Smooth muscle cell of the coronary artery (primary cell): ENCODE data around the gene OR5I1. TPM values are rescaled to one million over a fixed set of nuclear protein-coding genes. Genes with fewer than 3 reads are reported as not detected.

Source experiments
- total RNA-seq: library from RNA; depleted of rRNA; stranded (reverse); fragments of >200 nt; gene quantifications from 2 replicates; pipeline ENCODE4 v1.2.3, GENCODE V29; 2014; ENCODE audit warnings: low replicate concordance

OR5I1 gene
- not detected in 2 replicates for total RNA-seq

DNA sequence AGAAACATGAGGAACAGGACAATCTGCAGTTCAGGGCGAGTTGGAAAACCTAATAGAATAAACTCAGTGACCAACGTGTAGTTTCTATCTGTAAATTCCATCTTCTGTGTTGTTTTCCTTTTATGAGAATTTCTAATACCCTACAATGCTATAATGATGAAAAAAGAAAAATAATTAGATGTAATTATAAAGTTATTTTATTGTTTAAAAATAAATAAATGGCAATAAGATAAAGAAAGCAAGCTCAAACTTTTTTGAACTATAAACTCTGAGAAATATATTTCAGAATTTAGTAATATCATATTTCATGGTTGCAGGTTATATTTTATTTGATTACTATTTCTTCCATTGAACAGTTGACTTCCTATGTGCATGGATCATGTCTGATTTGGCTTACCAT, at the start of gene OR5I1:
OR5I1 (minus strand) TSS at position 101 of the 400 bp plus-strand sequence; CDS start at position 101, 0 bp downstream.

DNA sequence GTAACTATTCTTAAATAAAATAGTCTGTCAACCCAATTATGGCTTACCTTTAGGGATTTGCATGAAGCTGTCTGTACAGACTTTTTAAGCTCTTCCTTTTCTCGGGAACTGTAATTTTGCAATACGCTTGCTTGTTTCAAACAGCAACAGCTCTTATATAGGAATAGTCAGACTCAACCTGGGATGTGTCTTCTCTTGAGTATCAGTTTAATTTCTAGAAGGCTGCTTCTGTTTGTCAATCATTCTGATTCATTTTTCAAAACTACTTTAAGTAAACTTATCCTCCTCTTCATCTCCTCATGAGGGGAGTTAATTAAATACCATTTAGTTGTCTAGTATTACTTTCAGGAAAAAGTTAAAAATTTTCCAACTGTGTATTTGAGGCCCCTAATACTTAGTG, 33.6 kb upstream of the OR5I1 start, which contains the start of gene OR10AG1:
OR10AG1 (minus strand) TSS at position 101 of the 400 bp plus-strand sequence; CDS start at position 63, 38 bp downstream.

DNA sequence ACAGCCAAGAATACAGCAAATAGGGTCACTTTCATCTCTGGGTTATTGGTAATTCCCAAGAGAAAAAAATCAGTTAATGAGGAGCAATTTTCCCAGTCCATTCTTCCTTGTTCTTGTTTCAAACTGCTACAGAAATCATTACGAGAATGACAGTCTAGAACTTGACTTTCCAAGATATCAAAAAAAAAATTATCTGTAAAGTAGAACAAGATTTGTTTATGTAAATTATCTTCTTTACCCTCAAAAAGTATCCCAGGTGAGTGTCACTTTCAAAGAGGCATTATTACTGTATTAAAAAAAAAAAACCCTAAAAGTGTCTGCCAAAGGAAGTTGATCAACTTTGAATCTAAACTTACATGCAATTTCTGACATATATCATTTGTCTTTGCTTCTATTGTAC, 21.7 kb downstream of the OR5I1 start, which contains the start of gene OR5W2:
OR5W2 (minus strand) TSS at position 101 of the 400 bp plus-strand sequence; CDS start at position 101, 0 bp downstream.

Other genes starting within 250 kb of the OR5I1 start
- not detected in 2 replicates for gene OR5D13, start 163.0 kb downstream of the OR5I1 start, total RNA-seq
- gene OR5D14, start 140.8 kb downstream of the OR5I1 start, total RNA-seq, result not detected in 2 replicates
- not detected in 2 replicates for gene OR5L1, start 125.0 kb downstream of the OR5I1 start, total RNA-seq
- gene OR5D18, start 116.8 kb downstream of the OR5I1 start, total RNA-seq, result not detected in 2 replicates
- gene OR5L2, start 109.2 kb downstream of the OR5I1 start, total RNA-seq, result not detected in 2 replicates
- not detected in 2 replicates for gene OR5D16, start 97.6 kb downstream of the OR5I1 start, total RNA-seq
- not detected in 2 replicates for gene TRIM51, start 53.1 kb downstream of the OR5I1 start, total RNA-seq
- gene OR5W2, start 21.8 kb downstream of the OR5I1 start, total RNA-seq, result not detected in 2 replicates
- not detected in 2 replicates for gene OR10AG1, start 33.5 kb upstream of the OR5I1 start, total RNA-seq
- not detected in 2 replicates for gene OR5F1, start 58.2 kb upstream of the OR5I1 start, total RNA-seq
- not detected in 2 replicates for gene OR5AS1, start 91.3 kb upstream of the OR5I1 start, total RNA-seq
- not detected in 2 replicates for gene OR8I2, start 156.9 kb upstream of the OR5I1 start, total RNA-seq
- gene OR8H2, start 167.3 kb upstream of the OR5I1 start, total RNA-seq, result not detected in 2 replicates
- gene OR8H3, start 186.0 kb upstream of the OR5I1 start, total RNA-seq, result not detected in 2 replicates
- not detected in 2 replicates for gene OR8J3, start 203.8 kb upstream of the OR5I1 start, total RNA-seq
- gene OR8K5, start 223.9 kb upstream of the OR5I1 start, total RNA-seq, result not detected in 2 replicates
- not detected in 2 replicates for gene OR5J2, start 240.2 kb upstream of the OR5I1 start, total RNA-seq